Breast epithelium (tissue), 3 donors: ENCODE data around the gene PKD1.

Experiments
- POLR2A ChIP-seq: fragments of 450-650 bp; IDR thresholded peaks from one replicate; pipeline ENCODE4 v1.6.1; 2016; ENCODE audit warnings: antibody characterized with exemption, mild to moderate bottlenecking, moderate library complexity
- POLR2AphosphoS5 ChIP-seq, 3 donors: sonication (generic); formaldehyde crosslinking; IDR thresholded peaks; one replicate each; pipeline ENCODE4 v1.6.1; 2017; ENCODE audit warnings: antibody characterized with exemption in 3 of 3
- TF ChIP-seq, protein P1 (sequence below), 3 donors: fragments of 450-650 bp; IDR thresholded peaks; one replicate each; pipeline ENCODE4 v1.5.1; 2016 to 2017; ENCODE audit warnings: antibody characterized with exemption in 3 of 3, mild to moderate bottlenecking in 3 of 3, moderate library complexity in 3 of 3

DNA sequence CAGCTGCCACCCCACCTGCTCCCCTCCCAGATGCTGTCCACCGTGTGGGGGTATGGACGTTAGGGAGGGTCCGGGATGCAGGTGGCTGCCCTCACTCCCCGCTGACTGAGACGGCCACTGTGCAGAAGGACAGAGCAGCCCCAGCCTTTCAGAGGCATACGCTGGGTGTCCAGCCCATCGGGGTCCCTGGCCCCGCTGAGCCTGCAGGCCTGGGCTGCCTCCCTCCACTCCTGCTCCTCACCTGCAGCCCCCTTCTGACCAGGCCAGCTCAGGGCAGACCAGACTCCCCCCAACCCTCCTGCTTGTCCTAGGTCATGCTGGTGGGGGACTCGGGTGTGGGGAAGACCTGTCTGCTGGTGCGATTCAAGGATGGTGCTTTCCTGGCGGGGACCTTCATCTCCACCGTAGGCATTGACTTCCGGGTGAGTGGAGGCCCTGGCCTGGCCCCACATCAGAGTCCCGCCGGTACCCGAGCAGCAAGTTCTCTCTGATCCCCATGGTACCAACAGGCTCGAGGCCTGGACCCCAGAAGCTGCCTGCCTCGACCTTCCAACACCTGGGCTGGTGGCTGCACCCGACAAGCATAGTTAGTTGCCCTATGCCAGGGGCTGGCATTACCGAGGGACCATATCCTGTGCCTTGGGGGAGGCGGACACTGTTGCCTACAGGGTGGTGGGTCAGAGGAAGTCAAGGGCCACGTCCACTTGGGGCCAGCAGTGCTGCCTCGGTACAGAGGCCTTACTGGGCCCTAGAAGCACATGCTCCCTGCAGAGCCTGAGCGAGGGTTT lies 14.1 kb upstream of the PKD1 start:
- TF ChIP-seq, protein P1, sequence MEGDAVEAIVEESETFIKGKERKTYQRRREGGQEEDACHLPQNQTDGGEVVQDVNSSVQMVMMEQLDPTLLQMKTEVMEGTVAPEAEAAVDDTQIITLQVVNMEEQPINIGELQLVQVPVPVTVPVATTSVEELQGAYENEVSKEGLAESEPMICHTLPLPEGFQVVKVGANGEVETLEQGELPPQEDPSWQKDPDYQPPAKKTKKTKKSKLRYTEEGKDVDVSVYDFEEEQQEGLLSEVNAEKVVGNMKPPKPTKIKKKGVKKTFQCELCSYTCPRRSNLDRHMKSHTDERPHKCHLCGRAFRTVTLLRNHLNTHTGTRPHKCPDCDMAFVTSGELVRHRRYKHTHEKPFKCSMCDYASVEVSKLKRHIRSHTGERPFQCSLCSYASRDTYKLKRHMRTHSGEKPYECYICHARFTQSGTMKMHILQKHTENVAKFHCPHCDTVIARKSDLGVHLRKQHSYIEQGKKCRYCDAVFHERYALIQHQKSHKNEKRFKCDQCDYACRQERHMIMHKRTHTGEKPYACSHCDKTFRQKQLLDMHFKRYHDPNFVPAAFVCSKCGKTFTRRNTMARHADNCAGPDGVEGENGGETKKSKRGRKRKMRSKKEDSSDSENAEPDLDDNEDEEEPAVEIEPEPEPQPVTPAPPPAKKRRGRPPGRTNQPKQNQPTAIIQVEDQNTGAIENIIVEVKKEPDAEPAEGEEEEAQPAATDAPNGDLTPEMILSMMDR (IDR thresholded peaks at IDR 0.05) = no peak
- TF ChIP-seq POLR2AphosphoS5 (IDR thresholded peaks at IDR 0.05) = no peak
- TF ChIP-seq POLR2A = no peak
